ENCODE data around the gene GSE1. TPM values are rescaled to one million over a fixed set of nuclear protein-coding genes. Genes with fewer than 3 reads are reported as not detected.

Gene GSE1
- total RNA-seq, 4 donors from 2014 or later = 46.7 to 144 (median 96.9) TPM

GRCh38 chr16:85569615-85570212 lies 43.4 kb upstream of the GSE1 start:
- TF ChIP-seq, protein P1, sequence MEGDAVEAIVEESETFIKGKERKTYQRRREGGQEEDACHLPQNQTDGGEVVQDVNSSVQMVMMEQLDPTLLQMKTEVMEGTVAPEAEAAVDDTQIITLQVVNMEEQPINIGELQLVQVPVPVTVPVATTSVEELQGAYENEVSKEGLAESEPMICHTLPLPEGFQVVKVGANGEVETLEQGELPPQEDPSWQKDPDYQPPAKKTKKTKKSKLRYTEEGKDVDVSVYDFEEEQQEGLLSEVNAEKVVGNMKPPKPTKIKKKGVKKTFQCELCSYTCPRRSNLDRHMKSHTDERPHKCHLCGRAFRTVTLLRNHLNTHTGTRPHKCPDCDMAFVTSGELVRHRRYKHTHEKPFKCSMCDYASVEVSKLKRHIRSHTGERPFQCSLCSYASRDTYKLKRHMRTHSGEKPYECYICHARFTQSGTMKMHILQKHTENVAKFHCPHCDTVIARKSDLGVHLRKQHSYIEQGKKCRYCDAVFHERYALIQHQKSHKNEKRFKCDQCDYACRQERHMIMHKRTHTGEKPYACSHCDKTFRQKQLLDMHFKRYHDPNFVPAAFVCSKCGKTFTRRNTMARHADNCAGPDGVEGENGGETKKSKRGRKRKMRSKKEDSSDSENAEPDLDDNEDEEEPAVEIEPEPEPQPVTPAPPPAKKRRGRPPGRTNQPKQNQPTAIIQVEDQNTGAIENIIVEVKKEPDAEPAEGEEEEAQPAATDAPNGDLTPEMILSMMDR (IDR thresholded peaks at IDR 0.05) = no peak
- no peak for TF ChIP-seq EP300 (IDR thresholded peaks at IDR 0.05)
- TF ChIP-seq POLR2A (IDR thresholded peaks at IDR 0.05) = no peak
- no peak for TF ChIP-seq POLR2AphosphoS5 (IDR thresholded peaks at IDR 0.05)
- Histone ChIP-seq H3K36me3 (no peaks in the 10 kb centered on the region), H3K4me1 (peaks cover 54% of the 10 kb centered on the region), H3K27ac (peak overlapping the region; percentile 75), H3K4me3 (no peak overlapping the region), H3K27me3 (no peaks in the 10 kb centered on the region), H3K9me3 (no peaks in the 10 kb centered on the region)
- WGBS = 84% methylated on average over 16 of the region's 20 CpGs
- DNase-seq (ENCODE audit: low spot score in 2 of 2) = no peak

- peak overlapping the region; percentile 75 for H3K27ac ChIP-seq
- no peaks in the 10 kb centered on the region for H3K36me3 ChIP-seq
- DNase-seq (ENCODE audit: low spot score in 2 of 2) = no peak
- TF ChIP-seq POLR2AphosphoS5 (IDR thresholded peaks at IDR 0.05) = no peak
- no peak for TF ChIP-seq EP300 (IDR thresholded peaks at IDR 0.05)
- no peaks in the 10 kb centered on the region for H3K27me3 ChIP-seq
- no peak overlapping the region for H3K4me3 ChIP-seq
- H3K4me1 ChIP-seq = peaks cover 60% of the 10 kb centered on the region
- 66% methylated on average over 13 of the region's 13 CpGs for WGBS
- no peaks in the 10 kb centered on the region for H3K9me3 ChIP-seq
These were observed 42.8 kb upstream of the GSE1 start for GRCh38 chr16:85570213-85570734.

- H3K4me1 ChIP-seq = peaks cover 63% of the 10 kb centered on the region
- H3K27ac ChIP-seq = peak overlapping the region; percentile 75
- no peaks in the 10 kb centered on the region for H3K9me3 ChIP-seq
- H3K36me3 ChIP-seq = no peaks in the 10 kb centered on the region
- TF ChIP-seq POLR2A (IDR thresholded peaks at IDR 0.05) (no peak), POLR2AphosphoS5 (IDR thresholded peaks at IDR 0.05) (no peak), EP300 (IDR thresholded peaks at IDR 0.05) (no peak)
- TF ChIP-seq, protein P1 (IDR thresholded peaks at IDR 0.05) = no peak
- H3K4me3 ChIP-seq = no peak overlapping the region
- no peak for DNase-seq (ENCODE audit: low spot score in 2 of 2)
- no peaks in the 10 kb centered on the region for H3K27me3 ChIP-seq
- 73% methylated on average over 22 of the region's 24 CpGs for WGBS
These were observed 42.2 kb upstream of the GSE1 start for GRCh38 chr16:85570735-85571562.

- H3K27ac ChIP-seq = peak overlapping the region; percentile 75
- no peak overlapping the region for H3K4me3 ChIP-seq
- H3K27me3 ChIP-seq = no peaks in the 10 kb centered on the region
- DNase-seq (ENCODE audit: low spot score in 2 of 2) = no peak
- no peaks in the 10 kb centered on the region for H3K36me3 ChIP-seq
- H3K4me1 ChIP-seq = peaks cover 63% of the 10 kb centered on the region
- no peak for TF ChIP-seq POLR2AphosphoS5 (IDR thresholded peaks at IDR 0.05)
- TF ChIP-seq EP300 (IDR thresholded peaks at IDR 0.05) = no peak
- TF ChIP-seq, protein P1 (IDR thresholded peaks at IDR 0.05) = no peak
- no peak for TF ChIP-seq POLR2A (IDR thresholded peaks at IDR 0.05)
- 79% methylated on average over 7 of the region's 7 CpGs for WGBS
- H3K9me3 ChIP-seq = no peaks in the 10 kb centered on the region
These were observed 41.6 kb upstream of the GSE1 start for GRCh38 chr16:85571563-85571812.

DNA sequence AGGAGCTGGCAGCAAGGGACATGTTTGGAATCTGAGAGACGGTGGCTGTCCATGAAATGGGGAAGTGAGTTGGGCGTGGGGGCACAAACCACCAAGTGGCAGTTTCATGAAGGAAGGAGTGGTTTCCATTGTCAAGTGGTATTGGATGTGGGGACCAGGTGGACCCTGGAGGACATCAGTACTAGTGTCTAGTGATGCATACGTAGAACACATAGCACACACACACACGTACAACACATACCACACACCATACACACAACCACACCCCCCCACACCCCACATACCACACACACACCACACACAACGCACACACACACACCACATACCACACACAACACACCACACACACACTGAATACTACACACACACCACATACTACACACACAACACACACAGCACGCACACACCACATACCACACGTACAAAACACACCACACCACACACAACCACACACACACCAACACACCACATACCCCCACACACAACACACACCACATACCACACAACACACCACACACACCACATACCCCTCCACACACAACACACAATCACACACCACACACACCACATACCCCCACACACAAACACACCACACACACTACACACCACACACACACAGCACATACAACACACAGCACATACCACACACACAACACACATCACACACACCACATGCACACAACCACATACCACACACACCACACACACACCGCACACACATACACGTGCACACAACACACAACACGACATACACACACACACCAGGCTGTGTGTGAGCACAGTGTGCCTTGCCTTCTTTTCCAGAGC lies 41.1 kb upstream of the GSE1 start:
- no peaks in the 10 kb centered on the region for H3K27me3 ChIP-seq
- H3K4me1 ChIP-seq = peaks cover 62% of the 10 kb centered on the region
- WGBS = 80% methylated on average over 9 of the region's 10 CpGs
- TF ChIP-seq POLR2A (IDR thresholded peaks at IDR 0.05) = no peak
- TF ChIP-seq, protein P1 (IDR thresholded peaks at IDR 0.05) = no peak
- TF ChIP-seq EP300 (IDR thresholded peaks at IDR 0.05) = no peak
- TF ChIP-seq POLR2AphosphoS5 (IDR thresholded peaks at IDR 0.05) = no peak
- no peak for DNase-seq (ENCODE audit: low spot score in 2 of 2)
- H3K36me3 ChIP-seq = no peaks in the 10 kb centered on the region
- H3K27ac ChIP-seq = peak overlapping the region; percentile 75
- no peak overlapping the region for H3K4me3 ChIP-seq
- no peaks in the 10 kb centered on the region for H3K9me3 ChIP-seq
